ENCODE measurements around the gene FECH. TPM values are rescaled to one million over a fixed set of nuclear protein-coding genes. Genes with fewer than 3 reads are reported as not detected.
A peak's percentile ranks its signal among the peaks of the same experiment; 100 is the strongest.

Gene FECH
- total and polyA plus RNA-seq, 12 donors, result 6.4 to 247 (median 46.8) TPM

GRCh38 chr18:57534511-57534909 is 52.0 kb downstream of the FECH start:
- H3K27me3 ChIP-seq, result no peaks in the 10 kb centered on the region
- intact Hi-C loops (cut with DNase I), result no loop called here
- H3K36me3 ChIP-seq (replicated peaks in 1 of 2), result no peaks in the 10 kb centered on the region
- no peak for DNase-seq
- no peak overlapping the region for H3K27ac ChIP-seq
- TF ChIP-seq CTCF (IDR thresholded peaks at IDR 0.05) (no peak), POLR2A (IDR thresholded peaks at IDR 0.05) (no peak)
- H3K4me3 ChIP-seq, result no peak overlapping the region
- no peaks in the 10 kb centered on the region for H3K9me3 ChIP-seq (replicated peaks in 1 of 3)
- peaks cover 13 to 16% of the 10 kb centered on the region in 2 donors for H3K4me1 ChIP-seq (replicated peaks in 1 of 2)

GRCh38 chr18:57533868-57534510 is 52.5 kb downstream of the FECH start:
- intact Hi-C loops (cut with DNase I), result no loop called here
- 49 to 56% (median 50%) methylated on average over 4 of the region's 4 CpGs for WGBS, 4 donors
- H3K36me3 ChIP-seq (replicated peaks in 1 of 2), result no peaks in the 10 kb centered on the region
- no peaks in the 10 kb centered on the region for H3K27me3 ChIP-seq
- peak overlapping the region in 1 of 4 donors; percentile 16 for H3K4me3 ChIP-seq
- TF ChIP-seq CTCF (IDR thresholded peaks at IDR 0.05) (no peak), POLR2A (IDR thresholded peaks at IDR 0.05) (no peak)
- DNase-seq, result no peak
- H3K27ac ChIP-seq, result peak overlapping the region in 3 of 5 donors; percentile 19 to 57 (median 56)
- no peaks in the 10 kb centered on the region for H3K9me3 ChIP-seq (replicated peaks in 1 of 3)
- peaks cover 13 to 16% of the 10 kb centered on the region in 2 donors for H3K4me1 ChIP-seq (replicated peaks in 1 of 2)

- 20 to 41% (median 24%) methylated on average over 16 of the region's 16 CpGs for WGBS, 4 donors
Measured at GRCh38 chr18:57533006-57533867, 53.3 kb downstream of the FECH start.

More at GRCh38 chr18:57533006-57533867, 53.3 kb downstream of the FECH start:
- no peaks in the 10 kb centered on the region for H3K9me3 ChIP-seq (replicated peaks in 1 of 3)
- peak overlapping the region in 4 of 5 donors; percentile 15 to 57 (median 38) for H3K27ac ChIP-seq
- H3K4me1 ChIP-seq (replicated peaks in 1 of 2), result peaks cover 13 to 16% of the 10 kb centered on the region in 2 donors
- peak overlapping the region in 1 of 4 donors; percentile 16 for H3K4me3 ChIP-seq
- no peaks in the 10 kb centered on the region for H3K27me3 ChIP-seq
- H3K36me3 ChIP-seq (replicated peaks in 1 of 2), result no peaks in the 10 kb centered on the region
- TF ChIP-seq CTCF (IDR thresholded peaks at IDR 0.05), result peak in 1 of 6 experiments; percentile 12
- TF ChIP-seq POLR2A (IDR thresholded peaks at IDR 0.05), result no peak
- DNase-seq, result peak; percentile 21 to 69 (median 53)
- intact Hi-C loops (cut with DNase I), result no loop called here
